ENCODE data around the gene TKFC.
"Not testable (repeated sequence)": the region's sequence is repeated elsewhere in the genome, so short reads cannot be mapped to it uniquely, and the experiment has no call there.

The TKFC gene

DNA sequence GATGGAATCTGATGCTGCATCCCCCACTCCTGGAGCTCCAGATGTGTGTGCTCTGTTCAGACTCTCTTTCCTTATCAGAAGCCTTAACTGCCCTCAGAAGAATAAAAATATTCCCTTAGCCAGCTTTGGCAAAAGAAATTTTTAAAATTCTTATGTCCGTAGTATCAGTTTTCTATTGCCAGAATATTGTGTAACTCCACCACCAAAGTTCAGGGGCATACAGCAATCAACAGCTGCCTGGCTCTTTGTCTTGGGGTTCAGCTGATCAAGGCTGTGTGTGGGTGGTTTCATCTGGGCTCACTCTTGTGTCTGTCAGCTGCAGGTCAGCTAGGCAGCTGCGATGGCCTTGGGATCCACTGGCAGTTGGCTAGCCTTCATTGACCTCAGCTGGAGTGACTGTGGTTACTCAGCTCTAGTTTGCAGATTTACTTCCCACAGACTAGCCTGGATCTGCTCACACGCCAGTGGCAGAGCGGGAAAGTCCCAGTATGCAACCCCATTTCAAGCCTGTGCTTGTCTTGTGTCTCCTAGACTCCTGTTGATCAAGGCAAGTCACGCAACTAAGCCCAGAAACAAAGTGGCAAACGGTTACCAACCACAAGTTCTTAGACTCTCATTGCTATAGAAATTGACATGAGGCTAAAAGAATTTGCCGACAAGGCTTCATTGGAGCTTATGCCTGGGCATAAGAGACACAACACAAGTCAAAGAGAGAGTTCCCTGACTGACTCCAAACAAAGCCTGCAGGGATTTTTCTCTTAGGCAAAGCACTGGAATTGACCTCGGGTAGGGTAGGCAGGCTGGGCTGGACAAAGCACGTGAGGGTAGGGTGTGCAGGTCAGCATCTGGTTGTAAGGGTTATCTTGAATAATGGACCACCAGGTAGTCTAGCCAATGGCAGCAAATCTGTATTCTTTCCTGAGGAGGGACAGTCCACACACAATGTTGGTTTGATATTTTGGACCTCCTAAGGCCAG, 36.6 kb downstream of the TKFC start:
- no peak for DNase-seq

DNA sequence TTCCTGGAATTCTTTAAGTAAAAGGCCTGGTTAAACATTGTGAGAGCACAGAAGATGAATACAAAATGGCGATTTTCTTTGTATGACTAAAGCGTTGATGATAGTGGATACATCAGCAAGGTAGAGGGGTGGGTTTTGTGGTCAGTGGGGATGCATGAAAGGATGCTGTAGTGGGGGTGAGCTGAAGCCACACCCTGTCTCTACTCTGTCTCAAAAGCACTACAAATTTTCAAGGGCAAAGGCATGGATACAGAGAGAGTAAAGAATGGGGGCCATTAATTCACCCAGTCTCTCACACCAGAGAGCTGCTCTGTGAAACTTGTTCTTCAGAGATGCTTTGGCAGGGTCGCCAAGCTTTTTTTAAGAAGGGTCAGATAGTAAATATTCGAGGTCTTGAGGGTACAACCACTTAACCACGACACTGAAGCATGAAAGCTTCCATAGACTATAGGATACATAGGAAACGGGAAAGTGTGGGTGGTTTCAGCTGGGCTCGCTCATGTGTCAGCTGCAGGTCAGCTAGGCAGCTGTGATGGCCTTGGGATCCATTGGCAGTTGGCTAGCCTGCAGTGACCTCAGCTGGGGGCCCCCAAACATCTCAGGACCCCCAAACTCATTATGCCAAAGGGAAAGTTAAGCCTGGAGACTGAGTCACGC, 37.4 kb downstream of the TKFC start:
- no peak for DNase-seq

DNA sequence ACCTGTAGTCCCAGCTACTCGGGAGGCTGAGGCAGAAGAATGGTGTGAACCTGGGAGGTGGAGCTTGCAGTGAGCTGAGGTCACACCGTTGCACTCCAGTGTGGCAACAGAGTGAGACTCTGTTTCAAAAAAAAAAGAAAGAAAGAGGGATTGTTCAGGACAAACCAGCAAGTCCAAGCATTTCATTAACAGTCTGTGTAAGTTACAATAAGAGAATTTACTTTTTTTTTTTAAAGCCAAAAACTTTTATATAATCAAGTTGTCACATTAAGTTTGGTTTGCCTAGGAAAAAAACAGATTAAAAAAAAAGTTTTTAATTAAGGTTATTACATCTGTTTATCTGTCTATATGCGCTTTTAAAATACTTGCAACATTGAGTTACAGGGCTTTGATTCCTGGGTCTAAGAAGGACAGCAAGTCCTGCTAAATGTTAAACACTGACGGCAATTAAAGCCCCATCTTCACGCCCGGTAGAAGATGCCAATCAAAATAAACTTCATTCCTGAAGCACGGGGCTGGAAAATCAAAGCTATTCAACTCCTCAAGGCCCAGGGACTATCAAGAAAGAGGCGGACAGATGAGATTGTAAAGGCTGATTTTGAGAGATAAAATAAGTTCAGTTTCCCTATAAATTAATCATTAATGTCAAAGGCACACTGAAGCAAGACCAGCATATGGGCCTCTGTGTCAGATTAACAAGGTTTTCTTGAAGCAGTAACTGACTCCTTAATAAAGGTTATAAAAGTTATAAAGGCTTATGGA, 39.8 kb downstream of the TKFC start:
- DNase-seq, result no peak

DNA sequence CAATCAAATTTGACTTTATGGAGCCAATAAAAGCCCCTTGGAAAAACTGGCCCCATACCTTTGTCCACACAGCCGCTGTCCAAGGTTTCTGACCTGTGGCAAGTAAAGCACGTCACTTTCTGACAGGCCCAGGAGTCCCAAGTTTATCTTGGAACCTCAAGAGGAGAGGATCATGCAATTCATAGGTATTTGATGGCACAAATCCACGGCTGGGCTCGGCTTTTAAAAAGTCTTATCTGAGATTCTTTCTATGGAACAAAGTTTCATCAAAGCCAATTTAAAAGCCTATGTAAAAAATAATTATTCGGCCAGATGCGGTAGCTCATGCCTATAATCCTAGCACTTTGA, 42.7 kb downstream of the TKFC start:
- DNase-seq, result no peak

DNA sequence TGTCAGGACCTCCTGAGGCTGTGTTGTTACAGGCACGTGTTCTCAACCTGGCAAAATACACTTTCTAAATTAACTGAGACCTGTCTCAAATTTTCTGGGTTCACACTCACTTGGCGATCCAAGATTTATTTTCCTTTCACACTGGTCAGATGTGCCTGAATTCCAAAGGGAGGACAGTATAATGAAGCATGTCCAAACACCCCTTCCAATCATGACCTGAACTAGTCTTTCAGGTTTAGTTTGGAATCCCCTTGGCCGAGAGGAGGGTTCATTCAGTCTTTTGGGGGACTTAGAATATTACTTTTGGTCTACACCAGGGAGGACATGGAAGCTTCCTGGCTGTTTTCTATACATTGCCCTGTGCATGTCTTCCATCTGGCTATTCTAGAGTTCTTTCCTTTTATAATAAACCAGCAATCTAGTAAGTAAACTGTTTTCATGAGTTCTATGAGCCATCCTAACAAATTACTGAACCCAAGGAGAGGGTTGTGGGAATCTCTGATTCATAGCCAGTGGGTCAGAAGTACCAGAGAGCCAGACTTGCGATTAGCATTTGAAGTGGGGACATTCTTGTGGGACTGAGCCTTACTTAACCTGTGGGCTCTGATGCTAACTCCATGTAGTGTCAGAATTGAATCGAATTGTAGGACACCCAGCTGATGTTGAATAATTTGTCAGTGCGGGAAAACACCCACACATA, 44.6 kb downstream of the TKFC start:
- no peak for DNase-seq

- no peak for DNase-seq
These were observed 45.8 kb downstream of the TKFC start for GRCh38 chr11:61378713-61379313.

DNA sequence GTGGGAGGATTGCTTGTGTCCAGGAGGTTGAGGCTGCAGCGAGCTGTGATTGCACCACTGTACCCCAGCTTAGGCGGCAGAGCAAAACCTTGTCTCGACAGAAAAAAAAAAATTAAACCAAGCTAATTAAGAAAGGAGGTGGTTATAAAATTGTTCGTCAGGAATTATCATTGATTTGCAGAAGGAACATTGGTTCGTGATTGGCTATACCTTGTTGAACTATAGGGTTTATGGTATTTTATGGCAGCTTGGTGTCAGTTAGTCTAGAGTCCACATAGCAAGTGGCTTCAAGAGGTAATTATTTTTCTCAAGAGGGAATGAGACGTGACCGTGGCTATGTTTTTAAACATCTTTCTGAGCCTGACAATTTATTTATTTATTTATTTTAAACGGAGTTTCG, 47.9 kb downstream of the TKFC start:
- no peak for DNase-seq

- DNase-seq, result not testable (repeated sequence)
These were observed 50.8 kb downstream of the TKFC start for GRCh38 chr11:61383859-61384258.

- no peak for DNase-seq
These were observed 51.5 kb downstream of the TKFC start for GRCh38 chr11:61384271-61385242.

DNA sequence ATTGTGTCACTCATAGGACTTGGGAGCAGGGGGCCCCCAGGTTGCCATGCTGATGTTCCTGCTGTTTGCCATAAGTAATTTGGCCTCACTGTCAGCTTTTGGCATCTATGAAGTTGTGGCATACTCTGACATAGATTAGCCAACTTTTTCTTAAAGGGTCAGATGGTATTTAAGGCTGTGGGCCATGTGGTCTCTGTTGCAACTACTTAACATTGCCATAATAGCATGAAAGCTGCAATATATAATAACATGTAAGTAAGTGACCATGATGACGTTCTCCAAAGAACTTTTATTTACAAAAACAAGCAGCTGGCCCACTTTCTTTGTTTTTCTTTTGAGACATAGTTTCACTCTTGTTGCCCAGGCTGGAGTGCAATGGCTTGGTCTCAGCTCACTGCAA, 57.1 kb downstream of the TKFC start:
- no peak for DNase-seq

DNA sequence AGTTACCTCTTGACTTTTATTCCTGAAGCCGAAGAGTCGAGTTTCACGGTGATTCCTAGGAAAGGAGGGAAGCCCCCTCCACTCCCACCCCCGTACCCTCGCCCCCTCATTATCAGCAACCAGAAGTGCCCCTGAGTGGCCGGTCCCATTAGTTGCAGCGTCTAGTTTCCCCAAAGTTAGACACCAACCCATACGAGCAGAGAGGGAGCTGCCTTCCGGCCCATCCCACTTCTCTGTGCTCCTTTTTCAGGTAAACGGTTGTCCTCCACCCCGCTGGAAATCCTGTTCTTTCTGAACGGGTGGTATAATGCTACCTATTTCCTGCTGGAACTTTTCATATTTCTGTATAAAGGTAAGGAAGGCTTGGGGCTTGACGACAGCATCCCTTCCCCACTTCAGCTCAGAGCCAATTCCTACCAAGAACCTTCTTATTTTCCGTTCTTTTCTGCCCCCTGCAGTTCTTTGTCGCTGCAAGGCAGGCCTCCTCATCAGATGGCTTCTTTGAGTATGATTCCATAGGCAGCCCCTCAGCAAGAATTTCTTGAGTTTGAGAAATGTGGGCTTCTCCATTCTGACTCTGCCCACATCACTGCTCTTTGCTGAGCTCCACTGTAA, 60.1 kb downstream of the TKFC start:
- no peak for DNase-seq

Measured in activated CD4-positive, alpha-beta T cell treated with anti-CD3 and anti-CD28 coated beads for 1 hour (primary cell).